SJSA1 (cell line): ENCODE results near the gene AZIN2. TPM values are rescaled to one million over a fixed set of nuclear protein-coding genes. Genes with fewer than 3 reads are reported as not detected.
"Not testable (repeated sequence)": the region's sequence is repeated elsewhere in the genome, so short reads cannot be mapped to it uniquely, and the experiment has no call there.

Experiments
- DNase-seq, 2 experiments: peaks; one replicate each; pipeline ENCODE4 v3.0.0-alpha.2; 2015 to 2020; ENCODE audit warnings: low spot score in 2 of 2, low read depth in 1 of 2
- H3K27ac ChIP-seq: fragments of 250-450 bp; sonication (Bioruptor Pico); 2 replicates; pipeline ENCODE4 v1.5.1; 2020; ENCODE audit warnings: mild to moderate bottlenecking, moderate library complexity
- H3K27me3 ChIP-seq: fragments of 250-450 bp; sonication (Bioruptor Pico); replicated peaks from 2 replicates; pipeline ENCODE4 v1.5.1; 2020; ENCODE audit warnings: mild to moderate bottlenecking, moderate library complexity
- H3K36me3 ChIP-seq: fragments of 250-450 bp; sonication (Bioruptor Pico); 2 replicates; pipeline ENCODE4 v1.5.1; 2020; ENCODE audit warnings: mild to moderate bottlenecking
- H3K4me1 ChIP-seq: fragments of 250-450 bp; sonication (Bioruptor Pico); replicated peaks from 2 replicates; pipeline ENCODE4 v1.6.1; 2021; ENCODE audit warnings: mild to moderate bottlenecking
- H3K4me3 ChIP-seq: fragments of 250-450 bp; sonication (Bioruptor Pico); 2 replicates; pipeline ENCODE4 v1.5.1; 2020; ENCODE audit warnings: mild to moderate bottlenecking
- H3K9me3 ChIP-seq: fragments of 250-450 bp; sonication (Bioruptor Pico); replicated peaks from 2 replicates; pipeline ENCODE4 v1.5.1; 2020; ENCODE audit warnings: mild to moderate bottlenecking
- total RNA-seq: library from RNA; depleted of rRNA; stranded (reverse); fragments of >200 nt; shearing (Covaris generic); gene quantifications from 2 replicates; pipeline ENCODE4 v1.2.3, GENCODE V29; 2014

The AZIN2 gene
- total RNA-seq, 1 experiment from 2014 or later: 3.0 TPM

- Histone ChIP-seq H3K36me3 (no peaks in the 10 kb centered on the region), H3K27me3 (no peaks in the 10 kb centered on the region), H3K27ac (no peak overlapping the region), H3K9me3 (no peaks in the 10 kb centered on the region), H3K4me3 (no peak overlapping the region), H3K4me1 (peaks cover 8% of the 10 kb centered on the region)
- no peak for DNase-seq
Measured at GRCh38 chr1:33132549-33132948, 51.6 kb downstream of the AZIN2 start.

GRCh38 chr1:33133478-33134105, 52.6 kb downstream of the AZIN2 start:
- Histone ChIP-seq H3K27me3 (no peaks in the 10 kb centered on the region), H3K36me3 (no peaks in the 10 kb centered on the region), H3K27ac (no peak overlapping the region), H3K4me1 (no peaks in the 10 kb centered on the region; the same call in 1 of the 2 replicates), H3K4me3 (no peak overlapping the region), H3K9me3 (no peaks in the 10 kb centered on the region)
- DNase-seq: no peak

GRCh38 chr1:33136041-33136440, 55.1 kb downstream of the AZIN2 start:
- not testable (repeated sequence) for H3K27me3 ChIP-seq, H3K4me1 ChIP-seq, H3K27ac ChIP-seq, H3K36me3 ChIP-seq, H3K4me3 ChIP-seq, DNase-seq, H3K9me3 ChIP-seq

GRCh38 chr1:33137800-33138199, 56.8 kb downstream of the AZIN2 start:
- Histone ChIP-seq H3K4me3 (no peak overlapping the region), H3K27me3 (no peaks in the 10 kb centered on the region), H3K27ac (no peak overlapping the region), H3K4me1 (peaks cover 6% of the 10 kb centered on the region), H3K9me3 (no peaks in the 10 kb centered on the region), H3K36me3 (no peaks in the 10 kb centered on the region)
- peak in 1 of 2 experiments; percentile 59 for DNase-seq

- Histone ChIP-seq H3K4me3 (no peak overlapping the region), H3K4me1 (peaks cover 28% of the 10 kb centered on the region), H3K36me3 (peaks cover 9% of the 10 kb centered on the region), H3K27ac (no peak overlapping the region), H3K27me3 (no peaks in the 10 kb centered on the region), H3K9me3 (no peaks in the 10 kb centered on the region)
- DNase-seq: no peak
Measured at GRCh38 chr1:33140153-33141149, 59.5 kb downstream of the AZIN2 start.

GRCh38 chr1:33141216-33141615, 60.3 kb downstream of the AZIN2 start:
- H3K27ac ChIP-seq: no peak overlapping the region
- peaks cover 28% of the 10 kb centered on the region for H3K4me1 ChIP-seq
- DNase-seq: no peak

GRCh38 chr1:33141781-33142180, 60.8 kb downstream of the AZIN2 start:
- Histone ChIP-seq H3K27me3 (no peaks in the 10 kb centered on the region), H3K9me3 (no peaks in the 10 kb centered on the region), H3K27ac (no peak overlapping the region), H3K4me1 (peaks cover 28% of the 10 kb centered on the region), H3K4me3 (no peak overlapping the region), H3K36me3 (peaks cover 13% of the 10 kb centered on the region)
- no peak for DNase-seq

More at GRCh38 chr1:33141216-33141615, 60.3 kb downstream of the AZIN2 start:
- H3K9me3 ChIP-seq: no peaks in the 10 kb centered on the region
- no peak overlapping the region for H3K4me3 ChIP-seq
- peaks cover 9% of the 10 kb centered on the region for H3K36me3 ChIP-seq
- H3K27me3 ChIP-seq: no peaks in the 10 kb centered on the region

- Histone ChIP-seq H3K4me3 (no peak overlapping the region), H3K4me1 (peaks cover 28% of the 10 kb centered on the region), H3K9me3 (no peaks in the 10 kb centered on the region), H3K27ac (peak overlapping the region; percentile 66), H3K27me3 (no peaks in the 10 kb centered on the region), H3K36me3 (peaks cover 20% of the 10 kb centered on the region)
- DNase-seq: no peak
Measured at GRCh38 chr1:33142483-33143064, 61.6 kb downstream of the AZIN2 start.

GRCh38 chr1:33143176-33143575, 62.2 kb downstream of the AZIN2 start:
- no peaks in the 10 kb centered on the region for H3K27me3 ChIP-seq
- no peak for DNase-seq
- peak overlapping the region; percentile 66 for H3K27ac ChIP-seq
- H3K9me3 ChIP-seq: no peaks in the 10 kb centered on the region
- H3K4me3 ChIP-seq: no peak overlapping the region
- peaks cover 28% of the 10 kb centered on the region for H3K4me1 ChIP-seq
- peaks cover 24% of the 10 kb centered on the region for H3K36me3 ChIP-seq

- peaks cover 28% of the 10 kb centered on the region for H3K4me1 ChIP-seq
- H3K27ac ChIP-seq: peak overlapping the region; percentile 66
Measured at GRCh38 chr1:33143698-33144097, 62.7 kb downstream of the AZIN2 start.

GRCh38 chr1:33146003-33146402, 65.0 kb downstream of the AZIN2 start:
- Histone ChIP-seq H3K4me1 (peaks cover 28% of the 10 kb centered on the region), H3K4me3 (no peak overlapping the region), H3K27ac (no peak overlapping the region), H3K36me3 (peaks cover 25% of the 10 kb centered on the region), H3K9me3 (no peaks in the 10 kb centered on the region), H3K27me3 (no peaks in the 10 kb centered on the region)
- no peak for DNase-seq

More at GRCh38 chr1:33143698-33144097, 62.7 kb downstream of the AZIN2 start:
- Histone ChIP-seq H3K36me3 (peaks cover 25% of the 10 kb centered on the region), H3K9me3 (no peaks in the 10 kb centered on the region), H3K4me3 (no peak overlapping the region), H3K27me3 (no peaks in the 10 kb centered on the region)
- peak; percentile 75 to 78 for DNase-seq

GRCh38 chr1:33147275-33147996, 66.5 kb downstream of the AZIN2 start:
- no peak overlapping the region for H3K27ac ChIP-seq
- no peaks in the 10 kb centered on the region for H3K9me3 ChIP-seq
- peaks cover 26% of the 10 kb centered on the region for H3K4me1 ChIP-seq
- no peak for DNase-seq
- H3K27me3 ChIP-seq: no peaks in the 10 kb centered on the region
- H3K36me3 ChIP-seq: peaks cover 25% of the 10 kb centered on the region
- no peak overlapping the region for H3K4me3 ChIP-seq

- no peak overlapping the region for H3K27ac ChIP-seq
- H3K4me3 ChIP-seq: no peak overlapping the region
- H3K4me1 ChIP-seq: peaks cover 21% of the 10 kb centered on the region
- peaks cover 25% of the 10 kb centered on the region for H3K36me3 ChIP-seq
- no peaks in the 10 kb centered on the region for H3K9me3 ChIP-seq
- no peak for DNase-seq
- no peaks in the 10 kb centered on the region for H3K27me3 ChIP-seq
Measured at GRCh38 chr1:33147997-33148314, 67.0 kb downstream of the AZIN2 start.
